Effector memory CD4-positive, alpha-beta T cell (primary cell): ENCODE data around the gene PANX2.
A peak's percentile ranks its signal among the peaks of the same experiment; 100 is the strongest.

Experiments
- DNase-seq, 3 donors: peaks; one replicate each; pipeline ENCODE4 v3.0.0-alpha.2; 2020
- H3K27ac ChIP-seq: 2 replicates; pipeline ENCODE4 v1.7.0; 2013; ENCODE audit warnings: mild to moderate bottlenecking, low read length, moderate library complexity; ENCODE audit not compliant: insufficient read depth, poor library complexity, severe bottlenecking
- H3K27me3 ChIP-seq: replicated peaks from 2 replicates; pipeline ENCODE4 v1.7.0; 2013; ENCODE audit warnings: mild to moderate bottlenecking, low read length; ENCODE audit not compliant: insufficient read depth, control insufficient read depth, poor library complexity, severe bottlenecking
- H3K36me3 ChIP-seq: 2 replicates; pipeline ENCODE4 v1.7.0; 2013; ENCODE audit warnings: mild to moderate bottlenecking, low read length, moderate library complexity; ENCODE audit not compliant: control insufficient read depth, insufficient read depth
- H3K4me1 ChIP-seq: 2 replicates; pipeline ENCODE4 v1.7.0; 2013; ENCODE audit warnings: low read length, mild to moderate bottlenecking; ENCODE audit not compliant: control insufficient read depth, insufficient read depth, poor library complexity, severe bottlenecking
- H3K4me3 ChIP-seq: 2 replicates; pipeline ENCODE4 v1.7.0; 2013; ENCODE audit warnings: low read length, low read depth, mild to moderate bottlenecking; ENCODE audit not compliant: insufficient read depth, poor library complexity, severe bottlenecking
- H3K9me3 ChIP-seq: 2 replicates; pipeline ENCODE4 v1.7.0; 2013; ENCODE audit warnings: mild to moderate bottlenecking, low read length, moderate library complexity; ENCODE audit not compliant: control insufficient read depth

PANX2 gene

GRCh38 chr22:50205781-50206569 lies 35.4 kb downstream of the PANX2 start:
- Histone ChIP-seq H3K36me3 (peaks cover 29% of the 10 kb centered on the region), H3K27me3 (no peaks in the 10 kb centered on the region), H3K9me3 (no peaks in the 10 kb centered on the region), H3K4me3 (no peak overlapping the region), H3K27ac (no peak overlapping the region), H3K4me1 (peaks cover 15% of the 10 kb centered on the region)
- DNase-seq, result no peak

GRCh38 chr22:50206599-50206998 lies 36.1 kb downstream of the PANX2 start:
- no peak for DNase-seq
- H3K4me3 ChIP-seq, result no peak overlapping the region
- no peaks in the 10 kb centered on the region for H3K27me3 ChIP-seq
- peaks cover 32% of the 10 kb centered on the region for H3K36me3 ChIP-seq
- no peaks in the 10 kb centered on the region for H3K9me3 ChIP-seq
- H3K27ac ChIP-seq, result no peak overlapping the region
- peaks cover 13% of the 10 kb centered on the region for H3K4me1 ChIP-seq

- no peaks in the 10 kb centered on the region for H3K27me3 ChIP-seq
- DNase-seq, result no peak
- no peak overlapping the region for H3K4me3 ChIP-seq
- H3K27ac ChIP-seq, result no peak overlapping the region
- H3K4me1 ChIP-seq, result peaks cover 5% of the 10 kb centered on the region
- H3K9me3 ChIP-seq, result no peaks in the 10 kb centered on the region
- peaks cover 40% of the 10 kb centered on the region for H3K36me3 ChIP-seq
Measured at GRCh38 chr22:50207383-50208140, 37.0 kb downstream of the PANX2 start.

GRCh38 chr22:50208430-50208938 lies 38.0 kb downstream of the PANX2 start:
- peaks cover 5% of the 10 kb centered on the region for H3K4me1 ChIP-seq
- no peaks in the 10 kb centered on the region for H3K9me3 ChIP-seq
- no peak overlapping the region for H3K27ac ChIP-seq
- peaks cover 42% of the 10 kb centered on the region for H3K36me3 ChIP-seq
- no peak for DNase-seq
- H3K4me3 ChIP-seq, result no peak overlapping the region
- H3K27me3 ChIP-seq, result no peaks in the 10 kb centered on the region

- Histone ChIP-seq H3K36me3 (peaks cover 46% of the 10 kb centered on the region), H3K27me3 (no peaks in the 10 kb centered on the region), H3K27ac (no peak overlapping the region), H3K4me3 (no peak overlapping the region), H3K4me1 (peaks cover 5% of the 10 kb centered on the region), H3K9me3 (no peaks in the 10 kb centered on the region)
- DNase-seq, result no peak
Measured at GRCh38 chr22:50208939-50209892, 38.7 kb downstream of the PANX2 start.

- no peak overlapping the region for H3K27ac ChIP-seq
- H3K36me3 ChIP-seq, result peaks cover 48% of the 10 kb centered on the region
- no peak overlapping the region for H3K4me3 ChIP-seq
- H3K27me3 ChIP-seq, result no peaks in the 10 kb centered on the region
- peaks cover 5% of the 10 kb centered on the region for H3K4me1 ChIP-seq
- no peaks in the 10 kb centered on the region for H3K9me3 ChIP-seq
- DNase-seq, result peak; percentile 46 to 56 (median 47)
Measured at GRCh38 chr22:50209893-50210292, 39.4 kb downstream of the PANX2 start.

GRCh38 chr22:50210378-50211139 lies 40.0 kb downstream of the PANX2 start:
- no peak overlapping the region for H3K4me3 ChIP-seq
- H3K27me3 ChIP-seq, result no peaks in the 10 kb centered on the region
- no peaks in the 10 kb centered on the region for H3K9me3 ChIP-seq
- peaks cover 5% of the 10 kb centered on the region for H3K4me1 ChIP-seq
- H3K36me3 ChIP-seq, result peaks cover 53% of the 10 kb centered on the region
- DNase-seq, result no peak
- H3K27ac ChIP-seq, result no peak overlapping the region

GRCh38 chr22:50211147-50211546 lies 40.6 kb downstream of the PANX2 start:
- Histone ChIP-seq H3K27me3 (no peaks in the 10 kb centered on the region), H3K36me3 (peaks cover 58% of the 10 kb centered on the region), H3K9me3 (no peaks in the 10 kb centered on the region), H3K27ac (no peak overlapping the region), H3K4me3 (no peak overlapping the region), H3K4me1 (peaks cover 5% of the 10 kb centered on the region)
- DNase-seq, result no peak

- Histone ChIP-seq H3K4me3 (no peak overlapping the region), H3K36me3 (peaks cover 63% of the 10 kb centered on the region), H3K4me1 (peaks cover 5% of the 10 kb centered on the region), H3K27me3 (no peaks in the 10 kb centered on the region), H3K27ac (no peak overlapping the region), H3K9me3 (no peaks in the 10 kb centered on the region)
- no peak for DNase-seq
Measured at GRCh38 chr22:50213263-50213662, 42.7 kb downstream of the PANX2 start.
